D721Med (cell line): ENCODE data around the gene GNAT2.

Source experiments
- DNase-seq: peaks from one replicate; pipeline ENCODE4 v3.0.0; 2011; ENCODE audit warnings: low spot score; ENCODE audit not compliant: insufficient read length
- FAIRE-seq: peaks from 2 replicates; lab custom pipeline; 2011; peaks lifted over from hg19 to GRCh38; lab: Jason Lieb, UNC
- TF ChIP-seq, protein P1 (sequence below): IDR thresholded peaks from 2 replicates; pipeline ENCODE4 v1.5.1; 2012; ENCODE audit warnings: mild to moderate bottlenecking, control low read depth; ENCODE audit not compliant: insufficient read depth; ENCODE audit errors: missing control alignments

GNAT2 gene

DNA sequence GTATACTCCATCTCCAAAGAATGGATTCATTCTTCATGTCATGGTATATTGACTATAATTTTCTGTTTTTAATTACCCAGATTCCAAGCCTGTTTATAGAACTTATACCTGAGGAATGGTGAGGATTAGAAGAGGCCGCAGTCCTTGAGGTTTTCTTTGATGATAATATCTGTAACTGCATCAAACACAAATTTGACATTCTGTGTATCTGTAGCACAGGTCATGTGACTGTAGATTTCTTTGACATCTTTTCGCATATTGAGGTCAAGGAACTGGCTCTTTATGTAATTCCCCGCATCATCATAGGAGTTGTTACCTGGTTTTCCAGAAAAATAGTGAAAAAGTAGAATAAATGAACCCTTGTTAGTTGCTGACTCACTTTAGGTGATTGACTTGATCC lies 16.2 kb downstream of the GNAT2 start:
- FAIRE-seq, result no peak
- no peak for DNase-seq
- TF ChIP-seq, protein P1, sequence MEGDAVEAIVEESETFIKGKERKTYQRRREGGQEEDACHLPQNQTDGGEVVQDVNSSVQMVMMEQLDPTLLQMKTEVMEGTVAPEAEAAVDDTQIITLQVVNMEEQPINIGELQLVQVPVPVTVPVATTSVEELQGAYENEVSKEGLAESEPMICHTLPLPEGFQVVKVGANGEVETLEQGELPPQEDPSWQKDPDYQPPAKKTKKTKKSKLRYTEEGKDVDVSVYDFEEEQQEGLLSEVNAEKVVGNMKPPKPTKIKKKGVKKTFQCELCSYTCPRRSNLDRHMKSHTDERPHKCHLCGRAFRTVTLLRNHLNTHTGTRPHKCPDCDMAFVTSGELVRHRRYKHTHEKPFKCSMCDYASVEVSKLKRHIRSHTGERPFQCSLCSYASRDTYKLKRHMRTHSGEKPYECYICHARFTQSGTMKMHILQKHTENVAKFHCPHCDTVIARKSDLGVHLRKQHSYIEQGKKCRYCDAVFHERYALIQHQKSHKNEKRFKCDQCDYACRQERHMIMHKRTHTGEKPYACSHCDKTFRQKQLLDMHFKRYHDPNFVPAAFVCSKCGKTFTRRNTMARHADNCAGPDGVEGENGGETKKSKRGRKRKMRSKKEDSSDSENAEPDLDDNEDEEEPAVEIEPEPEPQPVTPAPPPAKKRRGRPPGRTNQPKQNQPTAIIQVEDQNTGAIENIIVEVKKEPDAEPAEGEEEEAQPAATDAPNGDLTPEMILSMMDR, result no peak

DNA sequence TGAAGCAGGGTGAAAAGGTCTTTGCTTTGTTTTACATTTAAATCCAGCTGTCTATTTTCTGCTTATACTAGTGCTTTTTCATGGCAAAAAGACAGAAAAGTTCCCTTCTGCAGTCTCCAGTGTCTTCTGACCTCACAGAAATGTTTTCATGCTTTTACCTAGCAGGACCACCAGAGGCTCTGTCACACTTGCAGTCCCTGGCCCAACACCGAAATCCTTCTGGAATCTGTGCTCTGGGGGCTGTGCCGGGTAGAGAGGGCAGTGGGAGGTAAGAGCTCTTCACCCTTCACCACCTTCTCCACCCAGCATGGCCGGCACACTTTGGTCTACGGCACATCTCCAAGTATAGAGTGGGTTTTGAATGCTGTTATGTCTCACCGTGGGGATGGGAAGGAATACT lies 20.8 kb downstream of the GNAT2 start:
- DNase-seq (no peak), FAIRE-seq (no peak)

DNA sequence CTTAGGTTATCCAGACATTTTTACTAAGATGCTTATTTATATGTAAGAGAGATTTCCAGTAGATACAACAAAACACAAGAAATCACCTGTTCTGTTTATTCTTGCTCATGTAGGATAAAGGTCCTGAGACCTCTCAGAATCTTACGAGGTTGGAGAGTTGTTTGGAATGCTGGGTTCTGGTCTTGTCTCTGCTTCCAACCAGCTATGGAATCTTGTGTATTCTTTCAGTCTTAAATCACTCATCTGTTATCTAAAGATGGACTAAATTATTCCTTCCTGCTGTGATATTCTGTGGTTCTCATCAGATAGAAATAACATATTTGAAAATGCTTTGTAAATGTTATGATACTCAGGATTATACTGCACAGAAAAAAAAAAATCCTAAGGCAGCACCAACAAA lies 21.3 kb downstream of the GNAT2 start:
- no peak for FAIRE-seq
- TF ChIP-seq, protein P1, result no peak

More for the DNA sequence above, 20.8 kb downstream of the GNAT2 start:
- TF ChIP-seq, protein P1, result peak; percentile 10

DNA sequence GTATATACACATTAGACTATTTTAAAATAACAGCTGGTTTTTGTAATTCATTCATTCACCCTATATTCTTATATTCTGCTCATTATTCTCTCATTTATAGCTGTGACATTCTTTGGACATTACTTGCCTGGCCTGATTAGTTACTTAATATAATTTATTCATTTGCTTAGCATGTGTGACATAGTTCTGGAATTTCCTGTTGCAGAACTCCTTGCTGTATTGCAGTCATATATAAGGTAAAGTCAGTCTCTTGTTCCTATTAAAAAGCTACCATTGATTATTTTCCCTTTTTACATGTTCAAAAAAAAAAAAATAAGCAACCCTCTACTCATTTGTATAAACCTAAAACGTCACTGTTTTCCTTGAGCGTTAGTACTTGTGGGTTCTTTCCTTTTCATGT lies 23.9 kb downstream of the GNAT2 start:
- TF ChIP-seq, protein P1, result no peak
- DNase-seq, result no peak
- FAIRE-seq, result no peak

More for the DNA sequence above, 21.3 kb downstream of the GNAT2 start:
- no peak for DNase-seq

DNA sequence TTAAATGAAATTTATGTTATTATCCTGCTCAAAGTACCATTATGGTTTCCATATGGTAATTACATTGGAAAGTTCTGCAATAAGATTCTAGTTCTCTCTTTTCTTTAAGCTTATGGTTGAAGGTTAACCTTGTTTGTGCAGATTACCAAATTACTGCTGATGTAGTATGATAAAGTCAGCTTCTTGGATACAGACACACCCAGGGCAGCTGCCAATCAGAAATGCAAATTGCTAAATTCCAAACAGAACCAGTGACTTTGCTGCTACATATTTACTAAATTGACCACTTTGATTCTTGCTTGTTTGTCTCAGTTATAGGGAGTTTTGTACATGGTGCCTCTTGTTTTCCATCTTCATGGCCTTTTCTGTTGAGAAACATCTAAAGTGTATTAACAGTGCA lies 26.5 kb downstream of the GNAT2 start:
- TF ChIP-seq, protein P1, result no peak
- no peak for DNase-seq
- no peak for FAIRE-seq

DNA sequence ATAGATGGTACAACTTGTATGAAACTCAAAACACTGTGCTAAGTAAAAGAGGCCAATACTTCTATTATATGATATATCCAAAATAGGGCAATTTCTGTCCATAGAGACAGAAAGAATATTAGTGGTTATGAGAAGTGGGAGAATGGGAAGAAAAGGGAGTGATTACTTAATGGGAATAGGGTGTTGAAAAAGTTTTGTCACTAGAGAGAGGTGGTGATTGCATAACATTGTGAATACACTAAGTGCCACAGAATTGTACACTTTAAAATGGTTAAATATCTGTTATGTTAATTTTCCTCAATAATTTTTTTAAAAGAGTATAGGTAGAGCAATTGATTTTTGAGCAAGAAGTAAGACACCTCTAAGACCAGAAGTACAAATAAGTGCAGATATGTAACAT lies 29.7 kb downstream of the GNAT2 start:
- no peak for FAIRE-seq
- no peak for DNase-seq
- TF ChIP-seq, protein P1, result no peak

DNA sequence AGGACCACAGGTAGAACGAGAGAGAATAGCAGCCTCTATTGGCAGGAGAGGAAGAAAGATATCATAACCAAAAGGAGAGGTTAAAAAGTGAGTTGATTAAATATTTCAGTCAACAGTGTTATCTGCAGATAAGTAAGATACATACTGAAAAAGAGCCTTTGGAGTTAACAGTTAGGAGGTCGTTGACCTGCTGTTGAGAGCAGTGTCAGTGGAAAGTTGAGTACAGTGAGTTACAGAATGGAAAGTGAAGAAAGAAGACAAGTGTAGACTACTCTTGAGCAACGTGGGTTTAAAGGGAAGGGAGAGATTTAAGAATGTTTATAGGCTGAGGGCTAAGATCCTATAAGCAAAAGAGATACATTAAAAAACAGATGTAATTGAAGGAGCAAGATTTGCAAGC lies 30.2 kb downstream of the GNAT2 start:
- DNase-seq, result no peak
- TF ChIP-seq, protein P1, result no peak
- FAIRE-seq, result no peak
